K562 (cell line): ENCODE measurements around the gene AP2S1. TPM values are rescaled to one million over a fixed set of nuclear protein-coding genes. Genes with fewer than 3 reads are reported as not detected.

Experiments used
- BRD9 ChIP-seq: fragments of 450-650 bp; IDR thresholded peaks from 2 replicates; pipeline ENCODE4 v1.6.1; 2018; ENCODE audit warnings: low read depth; ENCODE audit not compliant: partially characterized antibody
- CC2D1A ChIP-seq: fragments of 450-650 bp; IDR thresholded peaks from 2 replicates; pipeline ENCODE4 v1.6.1; 2017; ENCODE audit warnings: mild to moderate bottlenecking
- CTCF ChIP-seq, 3 experiments: IDR thresholded peaks in 2 of 3; conservative IDR thresholded peaks in 1 of 3; 2 replicates each; pipeline ENCODE4 v1.5.1; 2011 to 2012; ENCODE audit warnings: low read length in 3 of 3, mild to moderate bottlenecking in 3 of 3, control low read depth in 2 of 3, improper control_type of control experiment in 1 of 3, inconsistent platforms in 1 of 3, low read depth in 1 of 3, mixed read lengths in 1 of 3, moderate library complexity in 1 of 3; ENCODE audit not compliant: insufficient read depth in 2 of 3
- DEAF1 ChIP-seq: fragments of 450-650 bp; formaldehyde crosslinking; IDR thresholded peaks from 2 replicates; pipeline ENCODE4 v1.4.0; 2020; ENCODE audit warnings: mild to moderate bottlenecking, moderate library complexity
- HCFC1 ChIP-seq: IDR thresholded peaks from 2 replicates; pipeline ENCODE4 v1.6.1; 2012; ENCODE audit warnings: low read depth, low read length, improper control_type of control experiment
- HDAC2 ChIP-seq: fragments of 450-650 bp; IDR thresholded peaks from 2 replicates; pipeline ENCODE4 v1.6.1; 2016; ENCODE audit warnings: mild to moderate bottlenecking
- L3MBTL2 ChIP-seq: fragments of 450-650 bp; IDR thresholded peaks from 2 replicates; pipeline ENCODE4 v1.6.1; 2016; ENCODE audit warnings: mild to moderate bottlenecking, moderate library complexity
- LARP7 ChIP-seq: fragments of 450-650 bp; IDR thresholded peaks from 2 replicates; pipeline ENCODE4 v1.6.1; 2016
- MAZ ChIP-seq, 2 experiments: fragments of 450-650 bp in 1 of 2; sonication (generic) in 1 of 2; formaldehyde crosslinking; IDR thresholded peaks in 1 of 2; conservative IDR thresholded peaks in 1 of 2; 2 replicates each; pipeline versions ENCODE4 v1.4.0 to v1.5.0; 2020; ENCODE audit warnings: mild to moderate bottlenecking in 1 of 2, missing genetic modification reagents in 1 of 2
- MBD2 ChIP-seq: sonication (generic); IDR thresholded peaks from 2 replicates; pipeline ENCODE4 v1.6.1; 2016; ENCODE audit warnings: low read depth, borderline replicate concordance
- MCM2 ChIP-seq: fragments of 450-650 bp; IDR thresholded peaks from 2 replicates; pipeline ENCODE4 v1.6.1; 2017; ENCODE audit warnings: low read depth, mild to moderate bottlenecking
- MYBL2 ChIP-seq, 2 experiments: fragments of 450-650 bp in 1 of 2; sonication (generic) in 1 of 2; formaldehyde crosslinking in 1 of 2; IDR thresholded peaks; 2 replicates each; pipeline versions ENCODE4 v1.6.1 to v1.8.1; 2017 to 2022; ENCODE audit warnings: borderline replicate concordance in 1 of 2, inconsistent platforms in 1 of 2, low read depth in 1 of 2, mild to moderate bottlenecking in 1 of 2, missing genetic modification reagents in 1 of 2, moderate library complexity in 1 of 2
- MYC ChIP-seq, 2 experiments: fragments of 250-450 bp in 1 of 2; sonication (Bioruptor Pico) in 1 of 2; IDR thresholded peaks; 2 replicates each; pipeline versions ENCODE4 v1.5.1 to v1.6.1; 2012 to 2021; ENCODE audit warnings: low read depth in 2 of 2, borderline replicate concordance in 1 of 2, improper control_type of control experiment in 1 of 2, low read length in 1 of 2, mild to moderate bottlenecking in 1 of 2, moderate library complexity in 1 of 2
- NCOA1 ChIP-seq: fragments of 450-650 bp; IDR thresholded peaks from 2 replicates; pipeline ENCODE4 v1.6.1; 2016; ENCODE audit warnings: low read depth
- POLR2H ChIP-seq: IDR thresholded peaks from 2 replicates; pipeline ENCODE4 v1.6.1; 2016; ENCODE audit warnings: missing genetic modification characterization, low read depth, mild to moderate bottlenecking, control low read depth, missing compliant biosample characterization, moderate library complexity
- POU5F1 ChIP-seq: fragments of 150-350 bp; IDR thresholded peaks from 2 replicates; pipeline ENCODE4 v1.6.1; 2014; ENCODE audit warnings: borderline replicate concordance, low read length, low read depth, mild to moderate bottlenecking; ENCODE audit not compliant: partially characterized antibody
- RBFOX2 ChIP-seq: fragments of 200-400 bp; formaldehyde crosslinking; IDR thresholded peaks from 2 replicates; pipeline ENCODE4 v1.6.1; 2017; ENCODE audit warnings: low read depth, mild to moderate bottlenecking, low read length, moderate library complexity
- ZFX ChIP-seq: sonication (generic); formaldehyde crosslinking; IDR thresholded peaks from 2 replicates; pipeline ENCODE4 v1.8.0; 2022; ENCODE audit warnings: mild to moderate bottlenecking, missing genetic modification reagents, moderate library complexity
- polyA plus RNA-seq, 8 experiments: library from polyadenylated mRNA; depleted of rRNA in 4 of 8; stranded (reverse) in 5 of 8; unstranded in 3 of 8; fragments of >200 nt; fragmentation: Nextera tagmentation in 2 of 8; fragmentation: Illumina TruSeq in 1 of 8; extraction: Ambion mirVana in 2 of 8; extraction: Trizol in 1 of 8; gene quantifications; 2 replicates each; pipeline versions ENCODE4 v1.2.1 to v1.2.3, GENCODE V29; 2011 to 2014; ENCODE audit warnings: inconsistent platforms in 1 of 8, missing spikeins in 1 of 8
- total RNA-seq, 7 experiments: library from RNA; depleted of rRNA in 6 of 7; stranded (reverse); fragments of >200 nt in 6 of 7; fragmentation: Illumina TruSeq in 2 of 7; extraction: Trizol in 2 of 7; gene quantifications; 2 replicates each; pipeline versions ENCODE4 v1.2.1 to v1.2.3, GENCODE V29; 2011 to 2021; ENCODE audit warnings: low replicate concordance in 1 of 7
- TF ChIP-seq, protein P1 (sequence below): fragments of 450-650 bp; IDR thresholded peaks from 2 replicates; pipeline ENCODE4 v1.6.1; 2018; ENCODE audit warnings: mild to moderate bottlenecking, low read depth; ENCODE audit not compliant: partially characterized antibody

Gene AP2S1
- total and polyA plus RNA-seq, 9 of the 15 experiments (the other 6 are each of a cell fraction or from before 2014, with no cell fraction given) = 32.4 to 294 (median 136) TPM

DNA sequence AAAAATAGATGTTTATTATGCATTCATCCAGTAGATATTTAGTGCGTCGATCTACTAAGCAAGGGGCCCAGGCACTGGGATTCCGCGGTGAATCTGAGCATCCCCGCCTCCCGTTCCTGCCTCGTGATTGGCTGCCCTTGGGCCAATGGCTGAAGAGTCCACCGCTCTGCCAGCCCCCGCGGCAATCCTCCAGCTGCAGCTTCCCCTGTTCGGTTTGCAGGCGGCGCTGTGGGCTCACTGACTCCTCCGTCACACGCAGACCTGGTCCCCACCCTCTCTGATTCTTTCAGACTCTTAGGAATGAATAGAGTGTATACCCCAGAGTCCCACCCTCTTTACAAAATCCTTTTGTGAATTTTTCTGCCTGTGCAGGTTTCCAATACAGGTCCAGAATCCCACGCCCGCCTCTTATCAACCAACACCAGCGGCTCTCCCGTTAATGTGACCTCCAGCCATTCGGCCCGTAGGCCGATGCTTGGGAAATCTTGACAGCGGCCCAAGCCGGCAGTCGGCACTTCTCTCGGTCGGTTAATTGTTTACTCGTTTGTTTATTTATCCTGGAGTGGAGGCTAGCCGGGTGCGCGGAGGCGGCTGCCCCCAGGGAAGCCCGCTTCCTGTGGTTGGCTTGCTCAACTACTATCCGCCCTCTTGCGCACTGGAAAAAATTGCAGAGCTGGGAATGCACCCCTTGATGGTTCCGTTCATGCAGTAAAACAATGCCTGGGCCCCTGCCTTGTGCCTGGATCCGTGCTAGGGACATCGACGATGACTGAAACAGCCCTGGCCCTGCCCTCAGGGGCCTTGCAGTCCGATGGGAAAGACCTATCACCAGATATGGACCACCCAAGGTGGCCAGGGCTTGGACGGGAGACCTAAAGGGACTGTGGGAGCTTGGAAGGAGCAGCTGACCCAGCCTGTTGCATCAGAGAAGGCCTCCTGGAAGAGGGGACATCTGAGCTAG, 5.7 kb upstream of the AP2S1 start (continued):
- peak; percentile 88 for TF ChIP-seq DEAF1 (CRISPR knock-in tag)
- TF ChIP-seq POU5F1 = no peak
- peak; percentile 75 for TF ChIP-seq HDAC2
- peak; percentile 62; the same call in 1 of the 2 replicates for TF ChIP-seq ZFX (CRISPR knock-in tag)
- TF ChIP-seq MCM2 = no peak
- no peak for TF ChIP-seq POLR2H (tag)
- peak; percentile 78 for TF ChIP-seq CC2D1A
- TF ChIP-seq MBD2 = 0 out of 2 replicates have a peak, but pooled peaks have one; percentile 16
- TF ChIP-seq MAZ (CRISPR knock-in tag; conservative IDR thresholded peaks at IDR 0.05 in 1 of 2, IDR thresholded peaks at IDR 0.05 in 1 of 2) = peak in 1 of 2 experiments; percentile 98; a peak in 3 of 4 replicates
- TF ChIP-seq CTCF (IDR thresholded peaks at IDR 0.05 in 2 of 3, conservative IDR thresholded peaks at IDR 0.05 in 1 of 3; ENCODE audit: insufficient read depth in 2 of 3, low read depth in 1 of 3, low read length in 3 of 3) = peak; percentile 91 to 97 (median 91)
- TF ChIP-seq MYC (IDR thresholded peaks at IDR 0.05; ENCODE audit: low read depth, low read length) = peak; percentile 70
- 0 out of 2 replicates have a peak, but pooled peaks have one; percentile 41 for TF ChIP-seq MYC (CRISPR knock-in tag; IDR thresholded peaks at IDR 0.05; ENCODE audit: borderline replicate concordance, low read depth)
- TF ChIP-seq, protein P1, sequence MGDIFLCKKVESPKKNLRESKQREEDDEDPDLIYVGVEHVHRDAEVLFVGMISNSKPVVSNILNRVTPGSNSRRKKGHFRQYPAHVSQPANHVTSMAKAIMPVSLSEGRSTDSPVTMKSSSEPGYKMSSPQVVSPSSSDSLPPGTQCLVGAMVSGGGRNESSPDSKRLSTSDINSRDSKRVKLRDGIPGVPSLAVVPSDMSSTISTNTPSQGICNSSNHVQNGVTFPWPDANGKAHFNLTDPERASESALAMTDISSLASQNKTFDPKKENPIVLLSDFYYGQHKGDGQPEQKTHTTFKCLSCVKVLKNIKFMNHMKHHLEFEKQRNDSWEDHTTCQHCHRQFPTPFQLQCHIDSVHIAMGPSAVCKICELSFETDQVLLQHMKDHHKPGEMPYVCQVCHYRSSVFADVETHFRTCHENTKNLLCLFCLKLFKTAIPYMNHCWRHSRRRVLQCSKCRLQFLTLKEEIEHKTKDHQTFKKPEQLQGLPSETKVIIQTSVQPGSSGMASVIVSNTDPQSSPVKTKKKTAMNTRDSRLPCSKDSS = no peak
- no peak for TF ChIP-seq NCOA1
- peak; percentile 45; the same call in 1 of the 2 replicates for TF ChIP-seq L3MBTL2
- TF ChIP-seq HCFC1 = 0 out of 2 replicates have a peak, but pooled peaks have one; percentile 45
- TF ChIP-seq RBFOX2 = peak; percentile 64
- no peak for TF ChIP-seq MYBL2 (IDR thresholded peaks at IDR 0.05; ENCODE audit: low read depth)
- TF ChIP-seq MYBL2 (CRISPR knock-in tag; IDR thresholded peaks at IDR 0.05; ENCODE audit: borderline replicate concordance) = no peak
- TF ChIP-seq BRD9 = peak; percentile 24
- TF ChIP-seq LARP7 = no peak
